Measurements from ENCODE around the gene DOCK1. TPM values are rescaled to one million over a fixed set of nuclear protein-coding genes. Genes with fewer than 3 reads are reported as not detected.

DOCK1 gene
- polyA plus RNA-seq, 1 donor, result 29.5 TPM

GRCh38 chr10:127016331-127016730 lies 111.1 kb downstream of the DOCK1 start:
- no peak for DNase-seq
- no peaks in the 10 kb centered on the region for H3K27me3 ChIP-seq (ENCODE audit: control insufficient read depth, insufficient read depth, low read length)
- no peak overlapping the region for H3K4me3 ChIP-seq (ENCODE audit: low read length)
- H3K36me3 ChIP-seq (ENCODE audit: control insufficient read depth, insufficient read depth, low read length), result peaks cover 41% of the 10 kb centered on the region
- whole genome bisulfite sequencing (ENCODE audit: insufficient coverage, low lambda C conversion rate), result no CpG with 5 or more reads among the region's 11 CpGs
- H3K4me1 ChIP-seq (ENCODE audit: control insufficient read depth, insufficient read depth, low read length), result peaks cover 13% of the 10 kb centered on the region
- no peaks in the 10 kb centered on the region for H3K9me3 ChIP-seq (ENCODE audit: control insufficient read depth, low read depth, low read length)
- no peak overlapping the region for H3K27ac ChIP-seq (ENCODE audit: low read length)

- no peak for DNase-seq
- Histone ChIP-seq H3K27me3 (ENCODE audit: control insufficient read depth, insufficient read depth, low read length) (no peaks in the 10 kb centered on the region), H3K36me3 (ENCODE audit: control insufficient read depth, insufficient read depth, low read length) (peaks cover 38% of the 10 kb centered on the region), H3K27ac (ENCODE audit: low read length) (no peak overlapping the region), H3K4me3 (ENCODE audit: low read length) (no peak overlapping the region), H3K4me1 (ENCODE audit: control insufficient read depth, insufficient read depth, low read length) (peaks cover 9% of the 10 kb centered on the region), H3K9me3 (ENCODE audit: control insufficient read depth, low read depth, low read length) (no peaks in the 10 kb centered on the region)
- WGBS (ENCODE audit: insufficient coverage, low lambda C conversion rate), result no CpG with 5 or more reads among the region's 20 CpGs
Measured at GRCh38 chr10:127017541-127018297, 112.5 kb downstream of the DOCK1 start.

- H3K4me1 ChIP-seq (ENCODE audit: control insufficient read depth, insufficient read depth, low read length), result peaks cover 8% of the 10 kb centered on the region
- no peak overlapping the region for H3K4me3 ChIP-seq (ENCODE audit: low read length)
- no peaks in the 10 kb centered on the region for H3K9me3 ChIP-seq (ENCODE audit: control insufficient read depth, low read depth, low read length)
- peaks cover 38% of the 10 kb centered on the region for H3K36me3 ChIP-seq (ENCODE audit: control insufficient read depth, insufficient read depth, low read length)
- no CpG with 5 or more reads among the region's 4 CpGs for WGBS (ENCODE audit: insufficient coverage, low lambda C conversion rate)
- no peak for DNase-seq
- H3K27ac ChIP-seq (ENCODE audit: low read length), result no peak overlapping the region
- H3K27me3 ChIP-seq (ENCODE audit: control insufficient read depth, insufficient read depth, low read length), result no peaks in the 10 kb centered on the region
Measured at GRCh38 chr10:127018298-127018650, 113.0 kb downstream of the DOCK1 start.

- Histone ChIP-seq H3K27me3 (ENCODE audit: control insufficient read depth, insufficient read depth, low read length) (no peaks in the 10 kb centered on the region), H3K4me3 (ENCODE audit: low read length) (no peak overlapping the region), H3K27ac (ENCODE audit: low read length) (no peak overlapping the region), H3K9me3 (ENCODE audit: control insufficient read depth, low read depth, low read length) (no peaks in the 10 kb centered on the region), H3K4me1 (ENCODE audit: control insufficient read depth, insufficient read depth, low read length) (peaks cover 4% of the 10 kb centered on the region), H3K36me3 (ENCODE audit: control insufficient read depth, insufficient read depth, low read length) (peaks cover 38% of the 10 kb centered on the region)
- whole genome bisulfite sequencing (ENCODE audit: insufficient coverage, low lambda C conversion rate), result no CpG with 5 or more reads among the region's 8 CpGs
- DNase-seq, result no peak
Measured at GRCh38 chr10:127018766-127019165, 113.5 kb downstream of the DOCK1 start.

GRCh38 chr10:127020260-127020659 lies 115.0 kb downstream of the DOCK1 start:
- no peak for DNase-seq
- Histone ChIP-seq H3K27ac (ENCODE audit: low read length) (no peak overlapping the region), H3K27me3 (ENCODE audit: control insufficient read depth, insufficient read depth, low read length) (no peaks in the 10 kb centered on the region), H3K4me3 (ENCODE audit: low read length) (no peak overlapping the region), H3K9me3 (ENCODE audit: control insufficient read depth, low read depth, low read length) (no peaks in the 10 kb centered on the region), H3K36me3 (ENCODE audit: control insufficient read depth, insufficient read depth, low read length) (peaks cover 52% of the 10 kb centered on the region), H3K4me1 (ENCODE audit: control insufficient read depth, insufficient read depth, low read length) (no peaks in the 10 kb centered on the region)
- no CpG with 5 or more reads among the region's 3 CpGs for WGBS (ENCODE audit: insufficient coverage, low lambda C conversion rate)

GRCh38 chr10:127021801-127022200 lies 116.6 kb downstream of the DOCK1 start:
- Histone ChIP-seq H3K36me3 (ENCODE audit: control insufficient read depth, insufficient read depth, low read length) (peaks cover 50% of the 10 kb centered on the region), H3K9me3 (ENCODE audit: control insufficient read depth, low read depth, low read length) (no peaks in the 10 kb centered on the region), H3K27ac (ENCODE audit: low read length) (no peak overlapping the region), H3K27me3 (ENCODE audit: control insufficient read depth, insufficient read depth, low read length) (no peaks in the 10 kb centered on the region), H3K4me3 (ENCODE audit: low read length) (no peak overlapping the region), H3K4me1 (ENCODE audit: control insufficient read depth, insufficient read depth, low read length) (no peaks in the 10 kb centered on the region)
- WGBS (ENCODE audit: insufficient coverage, low lambda C conversion rate), result 83% methylated on average over 1 of the region's 6 CpGs
- no peak for DNase-seq

GRCh38 chr10:127024685-127025435 lies 119.6 kb downstream of the DOCK1 start:
- Histone ChIP-seq H3K36me3 (ENCODE audit: control insufficient read depth, insufficient read depth, low read length) (peaks cover 57% of the 10 kb centered on the region), H3K4me3 (ENCODE audit: low read length) (no peak overlapping the region), H3K27me3 (ENCODE audit: control insufficient read depth, insufficient read depth, low read length) (no peaks in the 10 kb centered on the region), H3K4me1 (ENCODE audit: control insufficient read depth, insufficient read depth, low read length) (no peaks in the 10 kb centered on the region), H3K9me3 (ENCODE audit: control insufficient read depth, low read depth, low read length) (no peaks in the 10 kb centered on the region), H3K27ac (ENCODE audit: low read length) (no peak overlapping the region)
- DNase-seq, result peak in 1 of 2 donors; percentile 23
- 90% methylated on average over 2 of the region's 13 CpGs for WGBS (ENCODE audit: insufficient coverage, low lambda C conversion rate)

GRCh38 chr10:127027786-127028185 lies 122.6 kb downstream of the DOCK1 start:
- H3K4me3 ChIP-seq (ENCODE audit: low read length), result no peak overlapping the region
- DNase-seq, result no peak
- H3K27ac ChIP-seq (ENCODE audit: low read length), result no peak overlapping the region
- no CpG with 5 or more reads among the region's 9 CpGs for WGBS (ENCODE audit: insufficient coverage, low lambda C conversion rate)
- H3K27me3 ChIP-seq (ENCODE audit: control insufficient read depth, insufficient read depth, low read length), result no peaks in the 10 kb centered on the region
- peaks cover 75% of the 10 kb centered on the region for H3K36me3 ChIP-seq (ENCODE audit: control insufficient read depth, insufficient read depth, low read length)
- no peaks in the 10 kb centered on the region for H3K9me3 ChIP-seq (ENCODE audit: control insufficient read depth, low read depth, low read length)
- no peaks in the 10 kb centered on the region for H3K4me1 ChIP-seq (ENCODE audit: control insufficient read depth, insufficient read depth, low read length)

GRCh38 chr10:127028556-127028955 lies 123.3 kb downstream of the DOCK1 start:
- Histone ChIP-seq H3K36me3 (ENCODE audit: control insufficient read depth, insufficient read depth, low read length) (peaks cover 81% of the 10 kb centered on the region), H3K27me3 (ENCODE audit: control insufficient read depth, insufficient read depth, low read length) (no peaks in the 10 kb centered on the region), H3K27ac (ENCODE audit: low read length) (no peak overlapping the region), H3K4me3 (ENCODE audit: low read length) (no peak overlapping the region), H3K4me1 (ENCODE audit: control insufficient read depth, insufficient read depth, low read length) (no peaks in the 10 kb centered on the region), H3K9me3 (ENCODE audit: control insufficient read depth, low read depth, low read length) (no peaks in the 10 kb centered on the region)
- no CpG with 5 or more reads among the region's 8 CpGs for WGBS (ENCODE audit: insufficient coverage, low lambda C conversion rate)
- no peak for DNase-seq

GRCh38 chr10:127029061-127029460 lies 123.8 kb downstream of the DOCK1 start:
- Histone ChIP-seq H3K4me1 (ENCODE audit: control insufficient read depth, insufficient read depth, low read length) (no peaks in the 10 kb centered on the region), H3K27ac (ENCODE audit: low read length) (no peak overlapping the region), H3K36me3 (ENCODE audit: control insufficient read depth, insufficient read depth, low read length) (peaks cover 81% of the 10 kb centered on the region), H3K27me3 (ENCODE audit: control insufficient read depth, insufficient read depth, low read length) (no peaks in the 10 kb centered on the region), H3K4me3 (ENCODE audit: low read length) (no peak overlapping the region), H3K9me3 (ENCODE audit: control insufficient read depth, low read depth, low read length) (no peaks in the 10 kb centered on the region)
- DNase-seq, result no peak
- no CpG with 5 or more reads among the region's 8 CpGs for WGBS (ENCODE audit: insufficient coverage, low lambda C conversion rate)
